WTC11 (cell line): ENCODE measurements around the gene NFYB.

Source experiments
- ATF6 ChIP-seq: sonication (generic); formaldehyde crosslinking; IDR thresholded peaks from 2 replicates; pipeline ENCODE4 v1.8.1; 2023; ENCODE audit warnings: mild to moderate bottlenecking, missing genetic modification reagents
- HMGXB4 ChIP-seq: sonication (generic); formaldehyde crosslinking; IDR thresholded peaks from 2 replicates; pipeline ENCODE4 v1.8.1; 2023; ENCODE audit warnings: mild to moderate bottlenecking, moderate library complexity, missing genetic modification reagents

GRCh38 chr12:104166465-104166864, 28.5 kb upstream of the NFYB start:
- no peak for TF ChIP-seq ATF6 (CRISPR knock-in tag)
- no peak for TF ChIP-seq HMGXB4 (CRISPR knock-in tag)
